Activated CD4-positive, alpha-beta T cell treated with anti-CD3 and anti-CD28 coated beads, Interleukin-2, amount 10 ng/mL, durations not matched to agents 7 days and 5 days (primary cell): Measurements from ENCODE around the gene IL1RAPL1. TPM values are rescaled to one million over a fixed set of nuclear protein-coding genes. Genes with fewer than 3 reads are reported as not detected.

Experiments used
- CTCF ChIA-PET: fragments of 350-600 bp; sonication (Branson Sonifier 250); formaldehyde crosslinking; loops from one replicate; lab custom pipeline; 2021; ENCODE audit warnings: antibody characterized with exemption; lab: Charles Lee
- POLR2A ChIA-PET: fragments of 350-600 bp; sonication (Branson Sonifier 250); formaldehyde crosslinking; loops from one replicate; lab custom pipeline; 2021; ENCODE audit warnings: antibody characterized with exemption; lab: Charles Lee
- DNase-seq: peaks from one replicate; pipeline ENCODE4 v3.0.0-alpha.2; 2020
- H3K27ac Mint-ChIP-seq: one replicate; pipeline ENCODE4 v1.8.0; 2021; ENCODE audit warnings: mild to moderate bottlenecking, moderate library complexity, mixed read lengths
- H3K27me3 Mint-ChIP-seq: one replicate; pipeline ENCODE4 v1.8.0; 2021; ENCODE audit warnings: mixed read lengths
- H3K36me3 Mint-ChIP-seq: one replicate; pipeline ENCODE4 v1.8.0; 2021; ENCODE audit warnings: low read depth, mixed read lengths
- H3K4me1 Mint-ChIP-seq: one replicate; pipeline ENCODE4 v1.8.0; 2021; ENCODE audit warnings: mixed read lengths
- H3K4me3 Mint-ChIP-seq: one replicate; pipeline ENCODE4 v1.8.0; 2021; ENCODE audit warnings: mild to moderate bottlenecking, moderate library complexity, mixed read lengths
- H3K9me3 Mint-ChIP-seq: one replicate; pipeline ENCODE4 v1.8.0; 2021; ENCODE audit warnings: mixed read lengths
- total RNA-seq, 2 experiments: library from RNA; stranded (reverse); gene quantifications; one replicate each; pipeline ENCODE4 v1.2.3, GENCODE V29; 2021

The IL1RAPL1 gene
- total RNA-seq, 2 experiments from 2014 or later, result not detected

DNA sequence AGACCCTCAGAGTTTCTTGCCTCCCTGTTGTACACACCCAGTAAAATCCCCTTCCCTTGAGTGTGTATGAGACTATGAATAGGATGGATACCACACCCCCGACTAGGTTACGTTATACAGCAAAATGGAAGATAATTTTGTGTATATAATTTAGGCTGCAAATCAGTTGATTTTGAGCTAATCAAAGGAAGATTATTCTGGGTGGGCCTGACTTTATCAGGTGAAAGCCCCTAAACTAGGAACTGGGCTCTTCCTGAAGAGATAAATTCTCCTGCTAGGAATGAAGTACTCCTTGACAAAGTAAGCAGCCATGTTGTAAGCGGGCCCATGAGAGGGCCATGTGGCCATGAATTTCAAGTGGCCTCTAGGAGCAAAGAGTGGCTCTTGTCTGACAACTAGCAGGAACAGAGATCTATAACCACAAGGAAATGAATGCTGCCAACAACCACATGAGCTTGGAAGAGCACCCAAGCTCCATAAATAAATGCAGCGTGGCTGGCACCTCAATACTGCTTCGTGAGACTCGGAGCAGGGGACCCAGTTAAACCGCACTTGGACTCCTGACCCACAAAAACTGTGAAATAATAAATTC, 646.4 kb downstream of the IL1RAPL1 start:
- no peaks in the 10 kb centered on the region for H3K36me3 Mint-ChIP-seq
- no peak for DNase-seq
- no peak overlapping the region for H3K4me3 Mint-ChIP-seq
- CTCF ChIA-PET, result interaction anchor here (0.6 kb wide), 1 partner anchor 14 kb away, joined by 3 read pairs; no protein-coding TSS in a partner anchor
- no peaks in the 10 kb centered on the region for H3K27me3 Mint-ChIP-seq
- POLR2A ChIA-PET, result no interaction called here
- no peaks in the 10 kb centered on the region for H3K4me1 Mint-ChIP-seq
- H3K27ac Mint-ChIP-seq, result no peak overlapping the region
- no peaks in the 10 kb centered on the region for H3K9me3 Mint-ChIP-seq

DNA sequence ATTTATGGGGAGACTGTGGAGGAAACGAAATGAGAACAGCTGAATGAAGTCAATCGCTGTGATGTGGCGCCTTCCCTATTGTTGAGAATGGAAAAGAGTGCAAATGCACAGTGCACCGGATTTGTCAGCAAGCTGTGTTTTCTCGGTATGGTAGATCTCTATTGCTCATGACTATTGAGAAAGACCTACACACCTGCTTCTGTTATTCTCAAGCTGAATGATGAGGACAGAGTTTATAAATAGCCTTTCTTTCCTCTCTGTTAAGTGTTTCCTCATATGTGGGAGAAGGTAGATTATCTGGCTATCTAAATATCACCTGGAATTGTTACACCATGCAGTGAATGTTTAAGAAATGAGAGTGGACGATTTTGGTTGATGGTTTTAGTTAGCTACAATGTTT, 650.7 kb downstream of the IL1RAPL1 start:
- no peaks in the 10 kb centered on the region for H3K4me1 Mint-ChIP-seq
- H3K9me3 Mint-ChIP-seq, result no peaks in the 10 kb centered on the region
- H3K4me3 Mint-ChIP-seq, result no peak overlapping the region
- CTCF ChIA-PET, result no interaction called here
- H3K27ac Mint-ChIP-seq, result no peak overlapping the region
- POLR2A ChIA-PET, result no interaction called here
- no peaks in the 10 kb centered on the region for H3K27me3 Mint-ChIP-seq
- H3K36me3 Mint-ChIP-seq, result no peaks in the 10 kb centered on the region
- DNase-seq, result no peak

DNA sequence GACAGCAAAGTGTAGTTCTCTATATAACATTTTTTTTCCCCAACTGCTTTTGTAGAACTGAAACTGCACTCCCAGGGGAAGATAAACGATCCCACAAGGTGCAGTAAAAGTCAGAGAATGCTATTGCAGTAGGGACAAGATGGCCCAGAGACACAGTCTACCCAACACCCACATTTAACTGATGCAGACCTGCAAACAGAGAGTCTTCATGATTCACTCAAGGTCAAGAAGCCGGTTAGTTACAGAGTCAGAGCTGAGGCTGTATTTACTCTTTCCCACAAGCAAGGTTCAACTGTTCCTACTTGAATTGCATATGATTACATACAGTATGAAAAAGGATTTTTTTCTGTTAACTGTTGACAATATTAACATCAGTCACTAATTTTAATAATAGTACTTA, 654.6 kb downstream of the IL1RAPL1 start:
- Mint-ChIP-seq H3K9me3 (no peaks in the 10 kb centered on the region), H3K4me1 (no peaks in the 10 kb centered on the region), H3K4me3 (no peak overlapping the region), H3K27ac (no peak overlapping the region), H3K27me3 (no peaks in the 10 kb centered on the region), H3K36me3 (no peaks in the 10 kb centered on the region)
- no peak for DNase-seq
- ChIA-PET CTCF (no interaction called here), POLR2A (no interaction called here)

DNA sequence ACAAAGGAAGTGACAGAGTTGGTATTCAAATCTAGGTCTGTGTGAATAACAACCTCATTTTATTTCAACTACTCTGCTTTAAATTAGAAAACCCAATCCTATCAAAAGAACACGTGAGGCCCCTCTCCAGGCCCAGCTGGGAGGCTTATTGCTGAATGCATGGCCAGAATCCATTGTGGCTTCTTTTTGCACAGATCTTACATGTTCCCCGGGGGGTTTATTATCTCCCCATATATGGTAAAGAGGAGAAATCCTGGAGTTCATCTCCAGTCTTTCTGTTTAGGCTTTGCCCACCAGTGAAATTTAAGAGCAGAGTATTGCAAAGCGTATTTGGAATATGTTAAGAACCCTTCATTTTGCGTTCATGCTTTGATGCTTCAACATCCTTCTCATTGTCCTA, 655.6 kb downstream of the IL1RAPL1 start:
- ChIA-PET CTCF (no interaction called here), POLR2A (no interaction called here)
- no peak for DNase-seq
- Mint-ChIP-seq H3K4me3 (no peak overlapping the region), H3K9me3 (no peaks in the 10 kb centered on the region), H3K27ac (no peak overlapping the region), H3K4me1 (no peaks in the 10 kb centered on the region), H3K36me3 (no peaks in the 10 kb centered on the region), H3K27me3 (no peaks in the 10 kb centered on the region)

DNA sequence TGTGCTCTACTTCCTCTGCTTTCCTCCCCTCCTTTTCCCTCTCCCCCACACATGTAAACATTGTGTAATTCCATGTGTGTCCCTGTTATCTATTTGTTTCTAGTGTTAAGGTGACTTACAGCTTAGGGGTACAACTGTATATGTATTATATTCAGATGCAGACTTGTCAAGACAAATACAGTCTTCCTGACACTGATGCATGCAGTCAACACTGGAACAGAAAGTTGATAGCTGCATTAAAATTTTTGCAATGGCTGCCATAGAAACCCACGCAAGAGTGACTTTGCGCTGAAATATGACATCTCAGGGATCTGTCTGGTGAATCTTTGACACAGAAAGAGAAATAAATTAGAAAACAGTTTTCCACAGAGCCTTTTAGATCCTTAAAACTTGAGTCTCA, 656.7 kb downstream of the IL1RAPL1 start:
- Mint-ChIP-seq H3K36me3 (no peaks in the 10 kb centered on the region), H3K27ac (no peak overlapping the region), H3K4me1 (no peaks in the 10 kb centered on the region), H3K9me3 (no peaks in the 10 kb centered on the region), H3K4me3 (no peak overlapping the region), H3K27me3 (no peaks in the 10 kb centered on the region)
- DNase-seq, result no peak
- POLR2A ChIA-PET, result no interaction called here
- CTCF ChIA-PET, result no interaction called here

DNA sequence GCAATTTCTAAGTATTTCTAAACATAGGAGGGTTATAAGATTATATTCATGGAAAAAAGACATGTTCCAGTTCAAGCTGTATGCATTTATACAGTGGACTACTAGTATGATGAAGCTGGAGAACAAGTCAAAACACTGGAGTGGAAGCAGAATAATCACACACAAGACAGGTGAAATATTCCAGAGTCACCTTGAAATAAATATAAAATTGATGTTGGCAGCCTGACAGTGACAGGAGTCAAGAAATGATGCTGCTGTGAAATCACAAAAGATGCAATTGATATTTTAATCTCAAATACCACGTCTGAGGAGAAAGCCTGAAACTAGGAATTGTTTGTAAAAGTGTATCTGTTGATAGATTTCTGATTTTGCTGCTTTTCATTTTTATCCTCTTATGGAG, 667.3 kb downstream of the IL1RAPL1 start:
- Mint-ChIP-seq H3K4me1 (no peaks in the 10 kb centered on the region), H3K27me3 (no peaks in the 10 kb centered on the region), H3K4me3 (no peak overlapping the region), H3K9me3 (peaks cover 3% of the 10 kb centered on the region), H3K27ac (no peak overlapping the region), H3K36me3 (no peaks in the 10 kb centered on the region)
- no peak for DNase-seq
- ChIA-PET CTCF (no interaction called here), POLR2A (no interaction called here)

DNA sequence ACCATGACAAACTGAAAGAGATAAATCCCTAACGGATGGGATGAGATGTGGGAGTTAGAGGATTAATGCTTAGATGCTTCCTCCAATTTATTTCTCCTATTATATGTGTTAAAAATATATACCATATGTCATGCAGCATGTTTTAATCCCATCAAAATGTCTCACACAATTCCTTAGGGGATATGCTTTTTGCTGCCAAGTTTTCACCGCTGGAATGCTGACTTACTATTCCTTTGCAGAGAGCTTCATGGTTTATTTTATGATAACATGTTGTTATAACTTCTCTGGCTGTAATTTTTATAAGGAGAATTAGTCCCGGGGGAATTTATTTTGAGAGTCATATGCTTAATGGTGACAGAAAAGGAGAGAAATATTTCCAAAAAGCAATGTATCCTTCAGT, 670.3 kb downstream of the IL1RAPL1 start:
- no peaks in the 10 kb centered on the region for H3K9me3 Mint-ChIP-seq
- H3K36me3 Mint-ChIP-seq, result no peaks in the 10 kb centered on the region
- DNase-seq, result no peak
- CTCF ChIA-PET, result no interaction called here
- POLR2A ChIA-PET, result no interaction called here
- H3K4me3 Mint-ChIP-seq, result no peak overlapping the region
- H3K4me1 Mint-ChIP-seq, result no peaks in the 10 kb centered on the region
- H3K27ac Mint-ChIP-seq, result no peak overlapping the region
- no peaks in the 10 kb centered on the region for H3K27me3 Mint-ChIP-seq

DNA sequence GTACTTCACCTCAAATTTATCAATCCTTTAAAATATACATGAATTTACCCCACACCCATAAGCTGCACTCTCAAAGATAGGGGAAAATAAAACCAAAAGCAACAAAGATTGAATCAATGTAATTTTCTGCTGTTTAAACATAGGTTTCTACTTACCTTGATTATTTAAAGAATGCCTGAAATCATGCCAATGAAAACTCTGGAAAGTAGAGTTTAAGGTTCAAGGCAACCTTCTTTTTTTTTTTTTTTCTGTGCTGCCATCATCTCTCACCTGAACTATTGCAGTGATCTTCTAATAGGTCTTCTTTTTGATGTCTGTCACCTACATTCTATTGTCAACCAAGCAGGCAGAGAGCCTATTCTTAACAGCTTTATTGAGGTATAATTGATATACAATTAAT, 682.1 kb downstream of the IL1RAPL1 start:
- no peaks in the 10 kb centered on the region for H3K9me3 Mint-ChIP-seq
- H3K36me3 Mint-ChIP-seq, result no peaks in the 10 kb centered on the region
- no peaks in the 10 kb centered on the region for H3K4me1 Mint-ChIP-seq
- no peak overlapping the region for H3K4me3 Mint-ChIP-seq
- POLR2A ChIA-PET, result no interaction called here
- no peak for DNase-seq
- H3K27ac Mint-ChIP-seq, result no peak overlapping the region
- H3K27me3 Mint-ChIP-seq, result no peaks in the 10 kb centered on the region
- CTCF ChIA-PET, result no interaction called here

DNA sequence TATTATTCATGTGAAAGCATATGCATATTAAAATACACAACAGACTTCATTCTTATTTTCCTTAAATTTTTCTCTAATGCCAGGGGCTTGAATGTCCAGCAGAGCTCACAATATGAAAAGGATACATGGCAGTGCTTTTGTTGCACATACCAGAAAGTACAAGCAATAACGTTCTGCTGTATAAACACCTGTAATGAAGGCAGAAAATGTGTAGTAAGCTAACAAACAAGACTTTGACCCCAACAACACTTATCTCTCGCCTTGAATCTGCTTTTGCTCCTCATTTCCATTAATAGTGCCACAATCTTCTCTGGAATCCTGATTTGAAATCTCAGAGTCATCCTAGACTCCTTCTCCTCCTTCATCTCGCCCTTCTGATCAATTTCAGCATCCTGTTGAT, 687.3 kb downstream of the IL1RAPL1 start:
- Mint-ChIP-seq H3K27ac (no peak overlapping the region), H3K4me3 (no peak overlapping the region), H3K36me3 (no peaks in the 10 kb centered on the region), H3K9me3 (no peaks in the 10 kb centered on the region), H3K4me1 (no peaks in the 10 kb centered on the region), H3K27me3 (no peaks in the 10 kb centered on the region)
- ChIA-PET POLR2A (no interaction called here), CTCF (no interaction called here)
- DNase-seq, result no peak

DNA sequence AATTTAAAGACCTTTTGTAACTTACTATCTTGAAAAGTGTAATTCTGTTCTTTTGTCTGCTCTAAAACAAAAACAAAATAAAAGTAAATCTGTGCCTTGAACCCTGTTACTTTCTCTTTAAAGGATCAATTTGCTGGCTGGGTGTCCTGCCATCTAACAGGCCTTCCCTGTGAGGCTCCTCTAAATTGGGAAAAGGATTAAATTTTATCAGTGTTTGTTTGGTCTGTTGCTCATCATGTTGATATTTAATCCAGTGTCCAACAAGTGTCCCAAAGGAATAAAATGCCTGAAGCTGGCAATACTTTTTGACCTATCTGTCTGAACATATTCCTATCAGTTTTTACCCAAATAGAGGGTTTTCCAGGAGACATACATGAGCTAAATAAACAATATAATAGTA, 688.7 kb downstream of the IL1RAPL1 start:
- ChIA-PET CTCF (no interaction called here), POLR2A (no interaction called here)
- DNase-seq, result no peak
- Mint-ChIP-seq H3K36me3 (no peaks in the 10 kb centered on the region), H3K4me3 (no peak overlapping the region), H3K4me1 (no peaks in the 10 kb centered on the region), H3K27me3 (no peaks in the 10 kb centered on the region), H3K9me3 (no peaks in the 10 kb centered on the region), H3K27ac (no peak overlapping the region)

DNA sequence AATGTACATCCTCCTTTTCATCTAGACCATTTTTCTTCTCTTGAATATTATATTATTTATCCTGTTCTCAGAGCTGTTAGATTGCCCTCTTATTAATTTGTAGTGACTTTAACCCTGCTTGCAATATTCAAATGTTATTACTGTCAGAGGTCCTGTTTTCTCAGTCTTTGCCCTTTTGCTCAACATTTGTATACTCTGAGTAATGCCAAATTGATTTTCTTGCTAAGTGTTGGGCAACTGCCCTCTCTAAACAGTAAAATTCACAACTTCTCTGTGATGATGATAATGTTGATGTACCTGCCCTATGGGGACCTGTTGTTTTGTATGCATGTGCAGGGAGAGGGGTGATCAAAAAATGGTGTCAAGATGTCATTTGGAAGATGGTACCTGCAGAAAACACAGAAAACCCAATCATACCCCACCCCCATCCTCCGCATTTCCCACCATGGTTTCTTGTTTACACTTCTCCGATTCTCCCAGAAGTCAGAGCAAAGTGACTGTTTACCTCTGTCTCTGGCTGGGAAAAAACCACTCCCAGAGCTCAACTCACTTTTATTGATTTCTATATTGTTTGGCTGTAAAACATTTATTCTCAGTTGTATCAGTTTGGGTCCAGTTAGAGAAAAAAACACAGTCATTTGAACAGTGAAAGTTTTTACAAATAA, 694.0 kb downstream of the IL1RAPL1 start:
- Mint-ChIP-seq H3K9me3 (peaks cover 2% of the 10 kb centered on the region), H3K36me3 (no peaks in the 10 kb centered on the region), H3K4me1 (no peaks in the 10 kb centered on the region), H3K27me3 (no peaks in the 10 kb centered on the region), H3K27ac (no peak overlapping the region), H3K4me3 (no peak overlapping the region)
- no peak for DNase-seq
- POLR2A ChIA-PET, result no interaction called here
- CTCF ChIA-PET, result no interaction called here

DNA sequence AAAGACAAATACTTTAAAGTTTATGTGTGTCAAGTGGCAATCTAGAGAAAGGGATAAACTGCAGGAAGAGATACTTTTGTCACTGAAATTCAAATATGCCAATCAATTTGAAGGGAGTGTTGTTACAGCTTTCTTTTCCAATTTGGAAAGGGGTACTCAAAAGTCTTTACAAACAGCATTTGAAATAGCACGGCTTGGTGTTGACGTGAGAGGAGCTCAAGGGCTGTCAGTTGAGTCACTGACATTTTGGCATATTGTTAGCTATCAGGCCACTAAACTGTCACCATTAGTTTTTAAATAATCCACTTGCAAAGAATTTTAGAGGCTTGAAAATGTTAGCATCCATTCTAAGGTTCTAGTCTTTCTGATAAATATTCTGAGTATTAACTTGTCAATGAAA, 698.4 kb downstream of the IL1RAPL1 start:
- no peak overlapping the region for H3K4me3 Mint-ChIP-seq
- POLR2A ChIA-PET, result no interaction called here
- no peaks in the 10 kb centered on the region for H3K36me3 Mint-ChIP-seq
- no peaks in the 10 kb centered on the region for H3K4me1 Mint-ChIP-seq
- DNase-seq, result no peak
- H3K27ac Mint-ChIP-seq, result no peak overlapping the region
- peaks cover 2% of the 10 kb centered on the region for H3K9me3 Mint-ChIP-seq
- H3K27me3 Mint-ChIP-seq, result no peaks in the 10 kb centered on the region
- CTCF ChIA-PET, result no interaction called here

DNA sequence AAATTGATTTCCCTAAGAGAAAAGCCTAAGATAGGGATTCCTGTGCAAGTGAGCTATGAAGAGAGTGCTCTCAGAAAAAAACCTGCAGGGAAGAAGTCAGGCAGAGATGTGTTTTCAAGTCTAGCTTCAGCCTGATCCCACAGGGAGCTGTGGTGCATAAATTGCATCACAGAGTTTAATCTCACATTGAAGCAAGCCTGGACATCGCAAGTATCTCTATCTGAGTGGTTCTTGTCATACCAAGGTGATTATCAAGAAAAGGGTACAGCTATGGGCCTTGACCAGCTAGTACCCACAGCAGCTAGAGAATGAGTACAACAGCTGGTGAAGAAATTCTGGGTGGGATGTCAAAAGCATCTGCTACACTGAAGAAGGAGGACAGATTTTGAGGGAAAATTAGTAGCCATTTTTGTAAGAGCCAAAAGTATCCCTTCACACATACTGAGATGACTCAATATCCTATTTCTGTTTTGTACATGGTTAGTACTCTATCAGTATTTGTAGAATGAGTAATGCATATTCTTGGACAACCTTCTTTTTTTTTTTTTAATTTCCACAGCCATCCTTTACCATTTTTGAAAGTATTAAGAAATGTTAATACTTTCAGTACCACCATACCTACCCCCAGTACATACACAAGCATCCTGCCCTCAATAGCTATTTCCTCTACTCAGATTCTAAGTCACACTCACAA, 708.9 kb downstream of the IL1RAPL1 start:
- POLR2A ChIA-PET, result no interaction called here
- H3K27me3 Mint-ChIP-seq, result no peaks in the 10 kb centered on the region
- no peak overlapping the region for H3K4me3 Mint-ChIP-seq
- H3K9me3 Mint-ChIP-seq, result no peaks in the 10 kb centered on the region
- no peaks in the 10 kb centered on the region for H3K4me1 Mint-ChIP-seq
- no peak for DNase-seq
- CTCF ChIA-PET, result no interaction called here
- no peaks in the 10 kb centered on the region for H3K36me3 Mint-ChIP-seq
- no peak overlapping the region for H3K27ac Mint-ChIP-seq
